DND-41 (cell line): Measurements from ENCODE around the gene PAX6.

ENCODE experiments used
- ATAC-seq: fragments of 200-7000 bp; cut with Tn5 transposase; 3 replicates; pipeline ENCODE4 v1.9.1; 2021; ENCODE audit warnings: low read depth; ENCODE audit not compliant: insufficient read depth
- DNase-seq: peaks from one replicate; pipeline ENCODE4 v3.0.0-alpha.2; 2020
- H2AFZ ChIP-seq: 2 replicates; pipeline ENCODE4 v1.6.0; 2012; ENCODE audit warnings: low read depth, low read length
- H3K27ac ChIP-seq: 2 replicates; pipeline ENCODE4 v1.5.1; 2012; ENCODE audit warnings: low read length, inconsistent platforms
- H3K27me3 ChIP-seq: fragments of 200-600 bp; sonication (generic); 2 replicates; pipeline ENCODE4 v1.6.0; 2012; ENCODE audit warnings: low read length, mild to moderate bottlenecking, inconsistent platforms; ENCODE audit not compliant: insufficient read depth, poor library complexity
- H3K36me3 ChIP-seq: 2 replicates; pipeline ENCODE4 v1.5.1; 2012; ENCODE audit warnings: low read length, inconsistent platforms; ENCODE audit not compliant: insufficient read depth
- H3K4me1 ChIP-seq: 2 replicates; pipeline ENCODE4 v1.5.1; 2012; ENCODE audit warnings: mild to moderate bottlenecking, low read length; ENCODE audit not compliant: insufficient read depth
- H3K4me2 ChIP-seq: 2 replicates; pipeline ENCODE4 v1.6.0; 2012; ENCODE audit warnings: mild to moderate bottlenecking, moderate library complexity, low read length, inconsistent platforms; ENCODE audit not compliant: insufficient read depth
- H3K4me3 ChIP-seq, 2 experiments: fragments of 200-600 bp in 1 of 2; shearing (Covaris generic) in 1 of 2; 2 replicates each; pipeline ENCODE4 v1.5.1; 2012 to 2016; ENCODE audit warnings: inconsistent platforms in 2 of 2, low read length in 2 of 2, mild to moderate bottlenecking in 2 of 2, low read depth in 1 of 2, moderate library complexity in 1 of 2
- H3K79me2 ChIP-seq: 2 replicates; pipeline ENCODE4 v1.6.0; 2012; ENCODE audit warnings: low read length, inconsistent platforms; ENCODE audit not compliant: insufficient read depth
- H3K9ac ChIP-seq: 2 replicates; pipeline ENCODE4 v1.6.0; 2012; ENCODE audit warnings: low read depth, mild to moderate bottlenecking, inconsistent platforms, low read length, moderate library complexity
- H3K9me3 ChIP-seq: 2 replicates; pipeline ENCODE4 v1.5.1; 2012; ENCODE audit warnings: low read length, moderate library complexity, mild to moderate bottlenecking, inconsistent platforms; ENCODE audit not compliant: insufficient read depth, severe bottlenecking
- H4K20me1 ChIP-seq: 2 replicates; pipeline ENCODE4 v1.6.0; 2012; ENCODE audit warnings: low read length; ENCODE audit not compliant: insufficient read depth
- CTCF ChIP-seq: IDR thresholded peaks from 2 replicates; pipeline ENCODE4 v1.5.1; 2012; ENCODE audit warnings: borderline replicate concordance, low read length, moderate library complexity, mild to moderate bottlenecking; ENCODE audit not compliant: poor library complexity, severe bottlenecking; ENCODE audit errors: extremely low read depth
- EZH2 ChIP-seq: IDR thresholded peaks from 3 replicates; pipeline ENCODE4 v1.6.1; 2012; ENCODE audit warnings: borderline replicate concordance, low read depth, mild to moderate bottlenecking, moderate library complexity, low read length, inconsistent platforms; ENCODE audit not compliant: severe bottlenecking

The PAX6 gene

GRCh38 chr11:31772412-31772811, 38.7 kb downstream of the PAX6 start:
- DNase-seq, result no peak
- Histone ChIP-seq H3K4me3 (no peak overlapping the region), H3K27ac (no peak overlapping the region), H3K79me2 (no peaks in the 10 kb centered on the region), H3K4me2 (no peak overlapping the region), H3K36me3 (no peaks in the 10 kb centered on the region), H3K9ac (no peak overlapping the region), H3K4me1 (no peaks in the 10 kb centered on the region), H3K9me3 (no peaks in the 10 kb centered on the region), H3K27me3 (no peaks in the 10 kb centered on the region), H4K20me1 (no peaks in the 10 kb centered on the region), H2AFZ (no peak overlapping the region)
- no peak for ATAC-seq
- no peak for TF ChIP-seq EZH2

- DNase-seq (no peak), ATAC-seq (no peak)
- Histone ChIP-seq H3K36me3 (no peaks in the 10 kb centered on the region), H3K4me1 (no peaks in the 10 kb centered on the region), H3K9ac (no peak overlapping the region), H3K4me2 (no peak overlapping the region), H3K79me2 (no peaks in the 10 kb centered on the region), H4K20me1 (no peaks in the 10 kb centered on the region), H3K4me3 (no peak overlapping the region), H3K9me3 (no peaks in the 10 kb centered on the region), H3K27ac (no peak overlapping the region), H3K27me3 (no peaks in the 10 kb centered on the region), H2AFZ (no peak overlapping the region)
- TF ChIP-seq CTCF (no peak), EZH2 (no peak)
Measured at GRCh38 chr11:31770011-31770700, 41.0 kb downstream of the PAX6 start.

GRCh38 chr11:31768749-31769640, 42.1 kb downstream of the PAX6 start:
- no peaks in the 10 kb centered on the region for H3K79me2 ChIP-seq
- no peaks in the 10 kb centered on the region for H3K27me3 ChIP-seq
- H3K36me3 ChIP-seq, result no peaks in the 10 kb centered on the region
- DNase-seq (no peak), ATAC-seq (no peak)
- H3K9ac ChIP-seq, result no peak overlapping the region
- H4K20me1 ChIP-seq, result no peaks in the 10 kb centered on the region
- no peak overlapping the region for H3K4me2 ChIP-seq
- TF ChIP-seq CTCF (no peak), EZH2 (no peak)
- no peaks in the 10 kb centered on the region for H3K9me3 ChIP-seq
- H3K4me1 ChIP-seq, result no peaks in the 10 kb centered on the region
- H3K4me3 ChIP-seq, result no peak overlapping the region
- H2AFZ ChIP-seq, result no peak overlapping the region
- H3K27ac ChIP-seq, result no peak overlapping the region

- Histone ChIP-seq H2AFZ (no peak overlapping the region), H3K79me2 (no peaks in the 10 kb centered on the region), H3K9me3 (no peaks in the 10 kb centered on the region), H3K27ac (no peak overlapping the region), H3K4me2 (no peak overlapping the region), H3K4me1 (no peaks in the 10 kb centered on the region), H4K20me1 (no peaks in the 10 kb centered on the region), H3K27me3 (no peaks in the 10 kb centered on the region), H3K9ac (no peak overlapping the region), H3K4me3 (no peak overlapping the region), H3K36me3 (no peaks in the 10 kb centered on the region)
- ATAC-seq (no peak), DNase-seq (no peak)
- no peak for TF ChIP-seq CTCF
- no peak for TF ChIP-seq EZH2
Measured at GRCh38 chr11:31767685-31768084, 43.4 kb downstream of the PAX6 start.
